ENCODE results near the gene FGF12. TPM values are rescaled to one million over a fixed set of nuclear protein-coding genes. Genes with fewer than 3 reads are reported as not detected.

FGF12 gene
- total RNA-seq, 4 donors from 2014 or later: 1.0 to 4.4 (median 1.3) TPM; not detected in 1

DNA sequence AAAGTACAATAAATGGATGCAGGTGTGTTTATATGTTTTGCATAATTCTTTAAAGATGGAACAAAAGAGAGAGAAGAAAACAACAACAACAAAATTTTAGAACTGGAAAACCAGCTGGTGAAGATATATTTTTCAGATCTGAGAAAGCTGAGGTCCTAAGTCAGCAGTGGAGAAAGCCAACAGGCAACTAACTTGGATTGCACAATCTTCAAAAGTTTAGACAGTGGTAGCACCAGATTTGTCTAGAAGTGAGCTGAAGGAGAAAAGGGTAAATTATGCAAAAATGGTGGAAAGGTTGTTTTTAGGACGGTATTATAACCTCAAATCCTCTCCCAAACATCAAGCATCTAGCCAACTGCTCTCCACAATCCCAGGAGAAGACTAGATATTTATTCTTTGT is 17.0 kb downstream of the FGF12 start:
- Histone ChIP-seq H3K27me3 (no peaks in the 10 kb centered on the region), H3K27ac (no peak overlapping the region), H3K4me1 (no peaks in the 10 kb centered on the region), H3K4me3 (no peak overlapping the region), H3K36me3 (no peaks in the 10 kb centered on the region), H3K9me3 (no peaks in the 10 kb centered on the region)
- TF ChIP-seq POLR2A (IDR thresholded peaks at IDR 0.05): no peak
- TF ChIP-seq, protein P1, sequence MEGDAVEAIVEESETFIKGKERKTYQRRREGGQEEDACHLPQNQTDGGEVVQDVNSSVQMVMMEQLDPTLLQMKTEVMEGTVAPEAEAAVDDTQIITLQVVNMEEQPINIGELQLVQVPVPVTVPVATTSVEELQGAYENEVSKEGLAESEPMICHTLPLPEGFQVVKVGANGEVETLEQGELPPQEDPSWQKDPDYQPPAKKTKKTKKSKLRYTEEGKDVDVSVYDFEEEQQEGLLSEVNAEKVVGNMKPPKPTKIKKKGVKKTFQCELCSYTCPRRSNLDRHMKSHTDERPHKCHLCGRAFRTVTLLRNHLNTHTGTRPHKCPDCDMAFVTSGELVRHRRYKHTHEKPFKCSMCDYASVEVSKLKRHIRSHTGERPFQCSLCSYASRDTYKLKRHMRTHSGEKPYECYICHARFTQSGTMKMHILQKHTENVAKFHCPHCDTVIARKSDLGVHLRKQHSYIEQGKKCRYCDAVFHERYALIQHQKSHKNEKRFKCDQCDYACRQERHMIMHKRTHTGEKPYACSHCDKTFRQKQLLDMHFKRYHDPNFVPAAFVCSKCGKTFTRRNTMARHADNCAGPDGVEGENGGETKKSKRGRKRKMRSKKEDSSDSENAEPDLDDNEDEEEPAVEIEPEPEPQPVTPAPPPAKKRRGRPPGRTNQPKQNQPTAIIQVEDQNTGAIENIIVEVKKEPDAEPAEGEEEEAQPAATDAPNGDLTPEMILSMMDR (IDR thresholded peaks at IDR 0.05): no peak
- intact Hi-C loops (cut with DNase I; ENCODE audit: low total_unique reads): no loop called here
- no peak for DNase-seq

- no peak for DNase-seq
- no peaks in the 10 kb centered on the region for H3K27me3 ChIP-seq
- H3K4me3 ChIP-seq: no peak overlapping the region
- TF ChIP-seq, protein P1 (IDR thresholded peaks at IDR 0.05): no peak
- no peak for TF ChIP-seq POLR2A (IDR thresholded peaks at IDR 0.05)
- H3K4me1 ChIP-seq: no peaks in the 10 kb centered on the region
- no peaks in the 10 kb centered on the region for H3K9me3 ChIP-seq
- intact Hi-C loops (cut with DNase I; ENCODE audit: low total_unique reads): no loop called here
- H3K27ac ChIP-seq: no peak overlapping the region
- no peaks in the 10 kb centered on the region for H3K36me3 ChIP-seq
Measured at GRCh38 chr3:192706272-192706671, 21.1 kb downstream of the FGF12 start.

GRCh38 chr3:192700885-192701284 is 26.5 kb downstream of the FGF12 start:
- no peak for DNase-seq
- TF ChIP-seq, protein P1 (IDR thresholded peaks at IDR 0.05): no peak
- no peak for TF ChIP-seq POLR2A (IDR thresholded peaks at IDR 0.05)
- H3K4me1 ChIP-seq: no peaks in the 10 kb centered on the region
- no peaks in the 10 kb centered on the region for H3K27me3 ChIP-seq
- intact Hi-C loops (cut with DNase I; ENCODE audit: low total_unique reads): no loop called here
- no peak overlapping the region for H3K27ac ChIP-seq
- no peaks in the 10 kb centered on the region for H3K36me3 ChIP-seq
- no peak overlapping the region for H3K4me3 ChIP-seq
- H3K9me3 ChIP-seq: no peaks in the 10 kb centered on the region

GRCh38 chr3:192696943-192697587 is 30.3 kb downstream of the FGF12 start:
- Histone ChIP-seq H3K27ac (no peak overlapping the region), H3K4me1 (no peaks in the 10 kb centered on the region), H3K4me3 (no peak overlapping the region), H3K36me3 (no peaks in the 10 kb centered on the region), H3K27me3 (no peaks in the 10 kb centered on the region), H3K9me3 (no peaks in the 10 kb centered on the region)
- TF ChIP-seq, protein P1 (IDR thresholded peaks at IDR 0.05): no peak
- TF ChIP-seq POLR2A (IDR thresholded peaks at IDR 0.05): no peak
- intact Hi-C loops (cut with DNase I; ENCODE audit: low total_unique reads): no loop called here
- no peak for DNase-seq

DNA sequence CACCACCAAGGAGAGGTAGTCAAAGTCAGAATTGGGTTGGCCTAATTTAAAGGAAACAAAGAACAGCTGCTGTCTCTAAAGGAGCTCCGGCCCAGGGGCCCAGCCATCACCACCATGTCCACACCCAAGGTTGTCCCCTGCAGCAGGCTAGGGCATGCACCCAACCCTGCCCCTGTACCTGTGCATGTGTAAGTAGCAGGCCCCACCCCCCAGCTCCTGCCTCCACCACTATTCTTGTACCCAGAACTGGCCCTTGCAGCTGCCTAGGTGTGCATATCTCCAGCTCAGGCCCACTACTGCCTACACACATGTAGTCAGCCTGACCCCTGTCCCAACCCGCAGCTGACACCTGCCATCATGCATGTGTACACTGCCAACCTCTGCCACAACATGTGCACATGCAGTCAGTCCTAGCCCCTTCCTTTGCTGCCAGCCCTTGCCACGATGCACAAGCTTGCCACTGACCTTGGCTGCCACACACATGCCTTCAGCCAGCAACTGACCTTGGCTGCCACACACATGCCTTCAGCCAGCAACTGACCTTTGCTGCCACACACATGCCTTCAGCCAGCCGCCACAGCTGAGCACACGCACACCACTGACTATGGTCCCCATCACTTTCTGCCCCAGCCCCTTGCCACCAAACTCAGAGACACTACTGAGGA is 39.7 kb downstream of the FGF12 start:
- no peak for TF ChIP-seq POLR2A (IDR thresholded peaks at IDR 0.05)
- TF ChIP-seq, protein P1 (IDR thresholded peaks at IDR 0.05): no peak
- DNase-seq: no peak
- H3K27ac ChIP-seq: no peak overlapping the region
- H3K4me1 ChIP-seq: no peaks in the 10 kb centered on the region
- no peak overlapping the region for H3K4me3 ChIP-seq
- intact Hi-C loops (cut with DNase I; ENCODE audit: low total_unique reads): no loop called here
- H3K27me3 ChIP-seq: no peaks in the 10 kb centered on the region
- H3K36me3 ChIP-seq: no peaks in the 10 kb centered on the region
- H3K9me3 ChIP-seq: no peaks in the 10 kb centered on the region
